Jurkat, Clone E6-1 (cell line): ENCODE results near the gene SCRN1.
A peak's percentile ranks its signal among the peaks of the same experiment; 100 is the strongest.

Source experiments
- DNase-seq: peaks from one replicate; pipeline ENCODE4 v3.0.0-alpha.2; 2011; ENCODE audit warnings: low read depth, low spot score
- H3K4me3 ChIP-seq: 2 replicates; pipeline ENCODE4 v1.5.1; 2011; ENCODE audit warnings: mild to moderate bottlenecking, low read length, control low read depth, moderate library complexity

The SCRN1 gene

DNA sequence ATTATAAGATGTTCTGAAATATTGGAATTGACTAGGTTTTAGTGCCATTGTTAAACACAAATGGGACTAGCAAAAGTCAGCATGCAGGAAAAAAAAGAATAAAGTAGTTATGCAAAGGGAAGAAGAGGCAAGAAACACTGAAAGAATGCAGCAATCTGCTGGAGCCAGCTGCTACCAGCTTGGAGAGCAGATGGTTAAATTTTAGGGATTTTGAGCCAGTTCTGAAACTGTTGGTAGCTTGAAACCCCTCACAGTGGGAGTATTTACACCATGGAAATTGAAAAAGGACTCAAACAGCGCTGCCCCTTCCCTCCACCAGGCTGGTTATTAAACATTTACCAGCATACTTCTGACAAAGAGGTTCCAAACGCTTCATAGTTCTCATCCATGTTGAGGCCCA lies 41.0 kb downstream of the SCRN1 start:
- no peak for DNase-seq
- H3K4me3 ChIP-seq: no peak overlapping the region

DNA sequence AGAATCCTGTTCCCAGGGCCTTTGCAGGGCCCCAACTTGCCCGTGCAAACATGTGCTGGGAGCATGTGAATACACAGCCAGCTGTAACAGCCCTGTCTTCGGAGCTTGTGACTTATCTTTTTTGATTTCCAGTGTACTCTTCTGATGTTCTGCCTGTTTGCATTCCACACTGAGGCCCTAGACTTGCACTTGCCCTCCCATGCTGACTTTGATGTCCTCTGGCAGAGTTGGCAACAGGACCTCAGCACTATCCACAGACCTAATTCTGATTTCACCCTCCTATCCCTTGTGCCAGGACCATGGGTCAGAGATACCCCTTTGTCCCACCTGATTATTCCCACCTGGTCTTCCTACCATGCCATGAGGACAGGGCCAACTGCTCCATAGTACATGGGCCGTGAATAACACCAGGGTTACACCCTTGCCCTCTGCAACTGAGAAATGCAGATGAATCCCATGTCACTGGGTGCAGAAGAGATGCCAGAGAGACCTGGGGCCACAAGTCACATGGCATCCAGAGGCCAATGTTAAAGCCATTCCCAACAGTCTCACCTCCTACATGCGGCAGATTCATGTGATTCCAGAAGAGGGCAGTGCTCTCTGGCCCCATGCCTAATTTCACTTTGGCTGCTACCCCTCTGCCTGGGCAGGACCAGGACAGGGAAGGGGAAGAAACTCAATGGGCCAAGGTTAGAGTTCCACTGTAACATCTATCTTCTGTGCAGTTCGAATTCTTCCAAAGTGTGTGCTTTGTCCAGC lies 43.0 kb downstream of the SCRN1 start:
- no peak for DNase-seq
- H3K4me3 ChIP-seq: no peak overlapping the region

DNA sequence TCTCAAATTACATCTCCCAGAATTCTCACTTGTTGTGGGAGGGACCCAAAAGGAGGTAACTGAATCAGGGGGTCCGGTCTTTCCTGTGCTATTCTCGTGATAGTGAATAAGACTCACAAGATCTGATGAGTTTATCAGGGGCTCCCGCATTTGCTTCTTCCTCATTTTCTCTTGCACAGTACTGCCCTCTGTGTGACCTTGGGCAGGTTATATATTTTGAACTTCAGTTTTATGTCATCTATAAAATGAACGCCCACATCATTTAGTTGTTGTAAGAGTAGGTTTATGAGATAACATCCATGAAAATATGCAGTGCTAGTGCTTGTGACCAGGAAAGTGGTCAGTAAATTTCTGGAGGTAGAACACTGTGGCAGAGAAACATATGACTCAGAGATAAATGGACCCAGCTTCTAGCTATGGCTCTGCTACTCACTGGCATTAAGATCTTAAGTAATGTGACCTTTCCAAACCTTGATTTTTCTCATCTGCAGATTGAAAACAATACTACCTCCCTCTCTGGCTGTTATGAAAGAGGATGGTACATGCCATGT lies 44.3 kb downstream of the SCRN1 start:
- no peak overlapping the region for H3K4me3 ChIP-seq
- no peak for DNase-seq

DNA sequence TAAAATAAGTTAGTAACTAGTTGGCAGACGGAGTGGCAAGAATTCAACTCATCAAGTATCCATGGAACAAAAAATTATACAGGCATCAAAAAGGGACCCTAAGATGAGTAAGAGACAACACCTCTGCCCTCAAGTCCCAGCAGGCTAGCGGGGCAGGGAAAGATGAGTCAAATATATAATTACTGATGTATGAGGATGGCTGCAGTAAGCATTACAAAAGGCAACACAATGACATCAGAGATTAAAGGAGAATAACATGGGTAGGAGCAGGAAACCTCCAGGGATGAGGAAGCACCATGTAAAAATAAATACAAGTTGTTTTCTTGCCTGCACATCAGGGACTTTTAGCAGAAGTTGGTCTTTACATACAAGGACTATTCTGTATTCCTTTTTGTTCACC lies 49.4 kb downstream of the SCRN1 start:
- DNase-seq: no peak
- H3K4me3 ChIP-seq: no peak overlapping the region

DNA sequence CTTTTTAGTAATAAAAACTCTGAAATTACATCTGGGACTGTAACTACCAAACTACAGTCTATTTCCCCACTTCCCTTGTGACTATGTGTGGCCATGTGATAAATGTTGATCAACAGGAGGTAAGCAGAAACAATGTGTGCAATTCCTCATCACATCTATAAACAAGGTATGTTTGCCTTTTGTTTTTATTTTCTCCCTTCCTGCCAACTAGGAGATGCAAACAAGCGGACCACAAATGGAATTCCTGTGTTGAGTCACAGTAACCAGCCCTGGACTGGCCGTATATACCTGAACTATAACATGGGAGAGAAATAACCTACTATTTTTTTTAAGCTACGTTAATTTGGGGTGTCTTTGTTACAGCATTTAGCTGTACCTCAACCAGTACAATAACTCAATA lies 52.5 kb downstream of the SCRN1 start:
- H3K4me3 ChIP-seq: no peak overlapping the region
- no peak for DNase-seq

DNA sequence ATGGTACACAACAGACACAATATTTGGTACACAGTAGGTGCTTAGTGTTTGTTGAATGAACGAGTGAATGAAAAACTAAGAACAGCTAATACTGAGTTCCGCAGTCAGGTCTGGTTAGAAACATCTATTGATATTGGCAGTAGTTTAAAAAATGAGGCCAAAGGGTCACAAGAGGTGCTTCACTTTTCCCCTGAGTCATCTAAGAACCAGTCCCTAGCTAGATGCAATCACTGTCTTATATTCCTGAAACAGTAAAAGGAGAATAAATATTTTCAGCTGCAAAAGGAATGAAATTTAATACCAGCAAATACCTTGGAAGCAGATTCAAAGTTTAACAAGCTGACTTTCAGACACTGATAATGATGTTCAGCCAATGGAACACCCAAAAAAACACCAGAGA lies 54.5 kb downstream of the SCRN1 start:
- H3K4me3 ChIP-seq: no peak overlapping the region
- no peak for DNase-seq

DNA sequence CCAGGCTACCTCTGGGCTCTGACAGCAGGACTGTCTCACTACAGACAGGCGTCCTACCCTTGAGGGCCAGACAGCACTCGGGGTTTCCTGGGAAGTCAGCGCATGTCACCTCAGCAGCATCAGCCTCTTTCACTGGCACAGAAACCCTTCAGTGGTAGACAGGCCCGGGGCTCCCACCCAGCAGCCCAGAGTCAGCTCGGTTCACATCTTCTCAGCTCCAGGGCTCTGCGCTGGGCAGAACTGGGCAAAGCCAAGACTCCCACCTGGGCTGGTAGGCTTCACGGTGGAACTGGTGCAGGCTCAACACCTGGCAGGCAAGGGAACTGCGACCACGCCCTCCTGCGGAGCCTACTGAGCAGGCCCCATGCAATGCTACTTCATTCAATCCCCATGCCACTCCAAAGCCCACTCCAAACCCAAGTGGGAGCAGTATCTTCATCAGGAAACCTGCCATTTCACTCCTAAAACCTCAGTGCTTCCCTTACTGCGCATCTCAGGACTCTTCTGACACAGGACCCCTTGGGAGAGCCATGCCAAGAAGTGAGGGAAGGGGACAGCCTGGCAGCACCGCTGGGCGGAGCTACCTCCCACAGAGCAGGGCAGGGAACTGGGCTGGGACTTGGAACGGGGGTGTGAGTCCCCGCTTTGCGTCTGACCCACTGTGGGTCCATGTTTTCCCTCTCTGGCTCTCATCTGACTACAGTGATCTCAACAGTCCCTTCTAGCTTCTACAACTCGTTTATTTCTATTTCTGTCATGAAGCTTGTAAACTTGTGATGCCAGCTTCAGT lies 60.4 kb downstream of the SCRN1 start:
- no peak for DNase-seq
- no peak overlapping the region for H3K4me3 ChIP-seq

DNA sequence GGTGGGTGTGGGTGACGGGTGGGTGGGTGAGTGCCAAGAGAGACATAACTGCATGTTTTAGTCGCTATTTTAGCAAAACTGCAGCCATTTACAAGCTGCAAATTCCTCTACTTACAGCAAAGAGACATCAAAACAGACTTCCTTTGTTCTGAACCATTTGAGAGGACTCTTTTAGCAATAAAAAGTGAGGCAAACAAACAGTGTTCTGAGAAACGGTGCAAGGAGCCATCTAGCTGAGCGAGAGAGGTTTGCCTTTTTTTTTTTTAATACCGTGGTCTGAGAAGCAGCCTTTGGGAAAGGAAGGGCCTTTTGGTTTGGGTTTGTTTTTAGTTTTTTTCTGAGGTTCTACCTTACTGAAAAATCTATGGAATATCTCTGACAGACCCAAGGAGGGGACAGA lies 62.9 kb downstream of the SCRN1 start:
- no peak for DNase-seq
- H3K4me3 ChIP-seq: no peak overlapping the region

DNA sequence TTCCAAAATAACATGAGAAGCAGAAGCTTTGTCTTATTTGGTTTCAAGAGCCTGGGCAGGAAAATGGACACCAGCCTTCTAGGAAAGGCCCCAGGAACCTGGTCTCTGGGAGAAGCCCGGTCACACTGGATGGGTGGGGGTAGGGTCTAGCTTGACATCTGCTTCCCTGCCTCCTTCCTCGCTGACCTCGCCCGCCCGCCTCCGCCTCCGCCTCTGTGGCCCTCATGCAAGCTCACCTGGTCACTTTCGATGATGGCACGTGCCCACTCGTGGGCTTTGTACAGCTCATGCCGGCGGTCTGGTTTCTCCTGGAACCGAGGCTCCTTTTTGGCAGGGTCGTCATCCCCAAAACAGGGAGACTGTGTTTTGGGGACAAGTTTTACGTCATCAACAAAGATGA lies 63.4 kb downstream of the SCRN1 start:
- no peak for DNase-seq
- H3K4me3 ChIP-seq: no peak overlapping the region

DNA sequence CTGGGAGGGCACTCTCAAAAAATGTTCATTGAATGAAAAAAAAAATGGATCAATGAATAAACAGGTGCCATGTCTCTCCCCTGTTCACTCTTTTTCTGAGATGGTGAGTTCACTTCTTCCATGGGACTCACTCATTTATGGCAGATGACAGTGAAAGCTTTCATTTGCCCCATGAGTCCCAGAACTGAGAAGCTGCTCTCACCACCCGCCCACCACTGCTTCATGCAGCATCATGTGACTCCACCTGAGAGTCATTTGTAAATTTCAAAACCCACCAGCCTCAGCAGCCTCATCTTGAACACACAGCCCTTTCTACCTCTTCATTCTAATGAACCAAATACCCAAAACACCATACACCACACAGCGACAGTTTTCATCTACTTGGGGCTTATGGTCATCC lies 64.9 kb downstream of the SCRN1 start:
- DNase-seq: no peak
- H3K4me3 ChIP-seq: no peak overlapping the region

DNA sequence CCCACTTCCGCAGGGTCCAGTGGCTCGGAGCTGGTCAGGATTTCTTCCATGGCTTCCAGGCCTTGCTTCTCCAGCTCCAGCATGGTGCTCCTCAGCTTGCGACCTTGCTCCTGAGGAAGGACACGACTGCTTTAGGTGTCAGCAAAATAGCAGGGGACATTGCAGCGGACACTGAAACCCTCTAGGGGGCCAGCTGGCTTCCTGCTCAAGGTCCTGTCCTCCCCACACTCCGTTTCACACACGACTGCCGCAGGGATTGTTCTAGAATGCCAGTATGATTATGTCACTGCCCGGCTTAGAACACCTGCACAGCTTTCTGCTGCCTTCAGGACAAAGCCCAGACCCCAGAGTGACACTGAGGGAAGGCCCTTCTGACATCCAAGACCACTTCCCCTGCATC lies 65.6 kb downstream of the SCRN1 start:
- no peak for DNase-seq
- H3K4me3 ChIP-seq: no peak overlapping the region

DNA sequence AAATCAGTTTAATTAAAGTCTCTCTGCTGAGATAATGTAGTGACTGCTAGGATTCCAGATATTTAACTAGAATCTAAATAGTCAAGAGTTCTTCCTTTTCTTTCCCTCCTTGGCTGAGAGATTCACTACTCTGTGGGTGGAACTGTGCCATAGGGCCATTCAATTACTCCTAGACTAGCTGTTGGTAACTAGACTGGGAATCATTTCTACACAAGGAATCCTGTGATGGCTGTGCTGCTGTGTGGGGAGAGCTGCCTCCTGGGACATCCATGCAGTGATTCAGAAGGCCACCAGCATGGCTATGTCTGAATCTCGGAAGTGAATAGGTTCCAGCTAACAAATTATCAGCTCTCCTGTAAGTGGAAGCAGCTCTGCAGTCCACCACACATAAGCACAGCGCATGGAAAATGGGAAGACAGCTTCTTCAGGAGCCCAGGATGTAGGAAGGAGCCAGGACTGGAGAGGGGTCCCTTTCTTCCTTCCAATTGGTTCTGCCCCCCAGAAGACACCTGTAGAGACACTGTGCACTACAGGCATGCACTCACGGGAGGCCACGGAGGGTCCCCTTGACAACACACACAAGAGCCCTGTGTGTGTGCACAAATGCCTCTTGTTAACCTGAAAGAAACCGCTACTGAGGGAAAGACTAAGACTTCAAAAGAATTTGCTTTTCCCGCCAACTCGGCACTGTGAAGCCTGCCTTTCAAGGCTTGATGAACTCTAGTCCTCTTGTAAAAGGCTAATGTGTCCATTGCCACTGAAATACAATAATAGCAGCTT lies 66.5 kb downstream of the SCRN1 start:
- no peak overlapping the region for H3K4me3 ChIP-seq
- peak; percentile 16 for DNase-seq

DNA sequence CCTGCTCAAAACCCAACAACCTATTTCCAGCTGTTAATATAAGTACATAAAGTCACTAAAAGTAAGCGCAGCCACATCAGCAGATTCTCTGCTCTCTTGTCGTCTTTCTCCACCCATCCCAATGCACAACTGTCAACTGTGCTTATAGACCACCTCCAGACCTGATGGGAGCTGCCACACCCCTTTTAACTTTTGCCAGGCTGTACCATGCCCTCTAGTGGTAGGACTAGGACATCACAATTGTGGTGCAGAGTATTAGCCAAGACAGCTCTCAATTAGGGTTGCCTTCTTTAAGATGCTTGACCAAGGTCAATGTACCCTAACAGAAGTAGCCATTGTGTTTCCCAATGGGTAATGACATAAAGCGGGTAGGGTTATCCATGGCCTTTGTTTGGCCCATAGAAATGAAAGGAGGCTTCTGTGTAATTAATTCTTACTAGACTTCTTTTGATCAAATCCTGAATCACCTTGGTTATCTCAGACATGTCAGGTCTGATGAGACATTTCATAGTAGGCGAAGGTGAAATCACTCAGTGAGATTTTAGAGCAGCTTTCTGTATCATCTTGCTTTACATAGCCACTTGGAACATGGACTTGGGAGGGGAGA lies 68.1 kb downstream of the SCRN1 start:
- peak; percentile 70 for DNase-seq
- H3K4me3 ChIP-seq: no peak overlapping the region

DNA sequence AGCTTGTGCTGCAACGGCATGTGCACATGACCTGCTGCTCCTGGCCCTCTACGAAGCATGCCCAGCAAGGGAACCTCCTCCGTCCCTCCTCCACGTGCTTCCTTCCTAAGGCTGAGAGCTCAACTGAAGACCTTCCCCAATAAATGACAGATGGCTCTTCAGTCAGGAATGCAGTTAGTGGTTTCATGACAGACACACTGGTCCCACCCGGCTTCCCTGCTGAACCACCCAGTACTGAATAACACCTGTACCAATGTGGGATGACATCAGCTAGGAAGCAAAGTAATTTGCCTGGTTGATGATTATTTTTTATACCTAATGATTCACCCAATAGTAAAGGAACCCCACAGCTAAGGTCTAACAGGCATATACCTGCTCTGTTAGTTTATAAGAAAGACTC lies 69.1 kb downstream of the SCRN1 start:
- no peak overlapping the region for H3K4me3 ChIP-seq
- DNase-seq: no peak

DNA sequence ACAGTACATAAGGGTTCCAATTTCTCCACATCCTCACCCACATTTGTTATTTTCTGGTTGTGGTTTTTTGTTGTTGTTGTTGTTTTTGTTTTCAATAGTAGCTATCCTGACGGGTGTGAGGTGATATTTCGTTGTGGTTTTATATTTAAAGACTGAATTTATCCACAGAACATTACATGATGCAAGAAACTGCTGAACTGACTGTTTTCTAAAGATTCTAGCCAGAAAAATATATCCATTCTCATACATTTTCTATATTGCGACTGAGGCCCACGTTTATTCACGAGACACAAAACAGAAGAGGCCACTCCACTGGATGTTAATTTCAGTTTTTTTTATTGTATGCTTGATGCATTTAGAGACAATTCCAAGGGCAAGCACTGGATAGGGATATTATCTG lies 69.8 kb downstream of the SCRN1 start:
- H3K4me3 ChIP-seq: no peak overlapping the region
- DNase-seq: no peak

DNA sequence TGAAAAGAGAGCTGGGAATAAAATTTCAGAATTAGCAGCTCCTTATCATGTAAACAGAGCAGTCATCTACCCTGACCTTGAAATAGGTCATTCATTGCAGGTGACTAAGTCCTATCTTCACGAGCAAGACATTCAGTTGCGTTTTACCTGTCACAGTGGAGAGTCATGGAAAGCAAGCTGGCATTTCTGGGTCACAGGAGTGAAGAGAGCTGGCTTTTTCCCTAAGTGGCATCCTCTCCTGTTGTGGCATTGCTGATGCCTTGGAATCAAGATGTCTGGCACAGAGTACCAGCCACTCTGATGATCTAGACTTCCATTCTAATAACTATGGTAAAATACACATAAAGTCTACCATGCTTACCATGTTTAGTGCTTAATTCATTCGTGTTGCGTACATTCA lies 70.8 kb downstream of the SCRN1 start:
- no peak overlapping the region for H3K4me3 ChIP-seq
- no peak for DNase-seq

DNA sequence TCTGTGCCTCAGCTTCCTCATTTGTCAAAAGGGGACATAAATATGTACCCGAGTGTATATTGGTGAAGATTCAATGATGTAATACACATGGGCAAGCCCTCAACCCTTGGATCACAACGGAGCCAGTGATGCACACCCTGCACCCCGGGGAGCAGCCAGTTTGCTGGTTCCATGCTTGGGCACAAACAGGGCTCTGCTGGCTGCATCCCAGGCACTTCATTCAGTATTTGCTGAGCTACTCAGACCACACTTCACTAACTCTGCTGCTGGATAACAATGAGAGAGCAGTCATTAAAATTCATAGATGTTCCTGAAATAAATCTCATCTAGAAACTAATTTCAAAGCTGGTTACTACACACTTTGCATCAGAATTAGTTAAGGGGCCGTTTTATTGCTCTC lies 72.0 kb downstream of the SCRN1 start:
- DNase-seq: no peak
- no peak overlapping the region for H3K4me3 ChIP-seq

DNA sequence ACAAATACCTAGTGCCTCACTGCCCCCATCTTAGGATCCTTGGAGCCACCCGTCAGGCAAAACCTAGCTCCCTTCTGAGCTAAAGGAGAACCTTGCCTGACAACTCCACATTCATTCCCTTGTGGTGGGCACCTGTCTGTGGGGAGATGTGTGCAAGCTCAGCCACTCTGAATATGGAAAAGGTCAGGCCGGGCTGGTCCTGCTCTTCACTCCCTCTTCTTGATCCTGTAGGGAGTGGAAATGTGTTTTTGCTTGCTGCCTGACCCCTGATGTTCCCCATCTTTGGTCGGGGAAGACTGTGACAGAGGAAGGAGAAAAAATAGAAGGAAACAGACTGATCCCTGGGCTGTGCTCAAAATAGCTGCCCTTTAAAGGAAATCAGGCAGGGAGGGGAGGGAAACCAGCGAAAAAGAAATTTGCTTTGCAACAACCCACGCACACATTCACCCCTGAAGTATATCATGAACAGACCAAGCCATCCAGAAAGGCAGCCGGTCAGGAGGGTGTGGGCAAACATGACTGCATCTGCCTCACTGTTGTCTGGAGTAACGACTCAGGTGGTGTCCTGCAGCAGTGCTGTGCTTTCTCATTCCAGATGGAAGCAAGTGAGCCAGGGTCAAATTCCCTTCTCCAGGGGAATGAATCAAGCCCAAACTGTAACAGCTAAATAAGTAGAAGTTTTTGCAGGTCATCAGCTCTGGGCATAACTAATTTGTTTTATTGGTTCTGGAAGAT lies 74.0 kb downstream of the SCRN1 start:
- H3K4me3 ChIP-seq: no peak overlapping the region
- no peak for DNase-seq

DNA sequence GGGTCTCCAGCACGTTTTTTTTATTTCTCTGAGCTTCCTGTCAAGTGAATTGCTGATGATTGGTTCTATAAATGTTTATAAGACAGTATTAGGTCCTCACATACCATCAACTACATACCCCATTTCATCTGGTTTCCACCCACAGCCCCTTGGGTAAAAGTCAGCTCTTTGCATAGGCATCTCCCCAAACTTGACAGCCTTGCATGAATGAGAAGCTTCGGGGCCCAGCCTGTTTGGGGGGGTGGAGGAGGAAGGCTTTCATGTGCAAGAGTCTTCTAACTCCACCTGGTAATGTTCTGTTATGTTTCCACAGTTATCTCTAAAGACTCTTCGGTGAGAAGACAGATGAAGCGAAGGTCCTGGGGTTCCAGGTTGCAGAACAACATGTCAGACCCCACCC lies 75.4 kb downstream of the SCRN1 start:
- no peak for DNase-seq
- no peak overlapping the region for H3K4me3 ChIP-seq
